Hepatocyte (in vitro differentiated cells): ENCODE measurements around the gene CAV1. TPM values are rescaled to one million over a fixed set of nuclear protein-coding genes. Genes with fewer than 3 reads are reported as not detected.
"Not testable (repeated sequence)": the region's sequence is repeated elsewhere in the genome, so short reads cannot be mapped to it uniquely, and the experiment has no call there.

Experiments
- DNase-seq: peaks from one replicate; pipeline ENCODE4 v3.0.0-alpha.2; 2016; ENCODE audit warnings: low spot score
- H2AFZ ChIP-seq: fragments of 200-600 bp; sonication (generic); 2 replicates; pipeline ENCODE4 v1.6.0; 2016; ENCODE audit warnings: antibody characterized with exemption, mild to moderate bottlenecking
- H3K27ac ChIP-seq: fragments of 200-600 bp; sonication (generic); 2 replicates; pipeline ENCODE4 v1.5.1; 2016; ENCODE audit warnings: mild to moderate bottlenecking
- H3K27me3 ChIP-seq: fragments of 200-600 bp; sonication (generic); 2 replicates; pipeline ENCODE4 v1.6.1; 2016
- H3K36me3 ChIP-seq: fragments of 200-600 bp; sonication (generic); replicated peaks from 2 replicates; pipeline ENCODE4 v1.5.1; 2016; ENCODE audit warnings: low read depth; ENCODE audit not compliant: insufficient read depth
- H3K4me1 ChIP-seq: fragments of 200-600 bp; sonication (generic); 2 replicates; pipeline ENCODE4 v1.5.1; 2016; ENCODE audit warnings: mild to moderate bottlenecking, moderate library complexity; ENCODE audit not compliant: insufficient read depth
- H3K4me2 ChIP-seq: fragments of 200-600 bp; sonication (generic); 2 replicates; pipeline ENCODE4 v1.6.0; 2016
- H3K4me3 ChIP-seq: fragments of 200-600 bp; sonication (generic); 2 replicates; pipeline ENCODE4 v1.5.1; 2016; ENCODE audit warnings: mild to moderate bottlenecking
- H3K79me2 ChIP-seq: fragments of 200-600 bp; sonication (generic); 2 replicates; pipeline ENCODE4 v1.6.0; 2017; ENCODE audit warnings: mild to moderate bottlenecking
- H3K9me2 ChIP-seq: fragments of 200-600 bp; sonication (generic); replicated peaks from 2 replicates; pipeline ENCODE4 v1.6.0; 2017; ENCODE audit warnings: mild to moderate bottlenecking; ENCODE audit not compliant: insufficient read depth
- H3K9me3 ChIP-seq: fragments of 200-600 bp; sonication (generic); 2 replicates; pipeline ENCODE4 v1.5.1; 2016; ENCODE audit warnings: low read depth, mild to moderate bottlenecking
- H4K20me1 ChIP-seq: fragments of 200-600 bp; sonication (generic); 2 replicates; pipeline ENCODE4 v1.6.0; 2016; ENCODE audit warnings: mild to moderate bottlenecking; ENCODE audit not compliant: insufficient read depth, poor library complexity, severe bottlenecking
- CTCF ChIP-seq: fragments of 200-600 bp; sonication (generic); IDR thresholded peaks from 2 replicates; pipeline ENCODE4 v1.5.1; 2016; ENCODE audit warnings: antibody characterized with exemption, mild to moderate bottlenecking; ENCODE audit not compliant: poor library complexity
- EZH2 ChIP-seq: fragments of 200-600 bp; sonication (generic); IDR thresholded peaks from 2 replicates; pipeline ENCODE4 v1.6.1; 2016; ENCODE audit warnings: antibody characterized with exemption, mild to moderate bottlenecking, borderline replicate concordance
- EZH2phosphoT487 ChIP-seq: fragments of 200-600 bp; sonication (generic); IDR thresholded peaks from one replicate; pipeline ENCODE4 v1.6.1; 2018; ENCODE audit warnings: antibody characterized with exemption, mild to moderate bottlenecking, low read depth, moderate library complexity; ENCODE audit not compliant: unreplicated experiment, severe bottlenecking
- WGBS: methylation state at CpG from one replicate; pipeline ENCODE4 v1.1.6; 2016; ENCODE audit warnings: low lambda C conversion rate; ENCODE audit errors: missing lambda C conversion rate; 5-methylcytosine and 5-hydroxymethylcytosine counted together
- polyA plus RNA-seq: library from polyadenylated mRNA; unstranded; fragments of >200 nt; fragmentation: Nextera tagmentation; extraction: Ambion mirVana; gene quantifications from 2 replicates; pipeline ENCODE4 v1.2.1, GENCODE V29; 2016
- total RNA-seq: library from RNA; depleted of rRNA; stranded (reverse); fragments of >200 nt; gene quantifications from 2 replicates; pipeline ENCODE4 v1.2.3, GENCODE V29; 2014

CAV1 gene
- total and polyA plus RNA-seq, 2 experiments from 2014 or later: 36.0 to 43.3 TPM

- Histone ChIP-seq H4K20me1 (no peaks in the 10 kb centered on the region), H3K27ac (no peak overlapping the region), H2AFZ (no peak overlapping the region), H3K36me3 (no peaks in the 10 kb centered on the region), H3K9me3 (no peaks in the 10 kb centered on the region), H3K4me1 (no peaks in the 10 kb centered on the region), H3K27me3 (no peaks in the 10 kb centered on the region), H3K4me2 (no peak overlapping the region), H3K9me2 (no peaks in the 10 kb centered on the region), H3K4me3 (no peak overlapping the region), H3K79me2 (no peaks in the 10 kb centered on the region)
- no peak for DNase-seq
- WGBS: 80% methylated on average over 1 of the region's 1 CpG
- TF ChIP-seq EZH2 (no peak), CTCF (no peak), EZH2phosphoT487 (no peak)
Observed at GRCh38 chr7:116584721-116585120, 59.9 kb downstream of the CAV1 start.

GRCh38 chr7:116585392-116585791 lies 60.6 kb downstream of the CAV1 start:
- no peak overlapping the region for H3K27ac ChIP-seq
- DNase-seq: no peak
- H2AFZ ChIP-seq: no peak overlapping the region
- TF ChIP-seq EZH2phosphoT487 (no peak), EZH2 (no peak), CTCF (no peak)
- H3K9me3 ChIP-seq: no peaks in the 10 kb centered on the region
- H3K4me3 ChIP-seq: no peak overlapping the region
- no peak overlapping the region for H3K4me2 ChIP-seq
- WGBS: 81% methylated on average over 3 of the region's 3 CpGs
- no peaks in the 10 kb centered on the region for H3K79me2 ChIP-seq
- H3K4me1 ChIP-seq: no peaks in the 10 kb centered on the region
- no peaks in the 10 kb centered on the region for H3K27me3 ChIP-seq
- no peaks in the 10 kb centered on the region for H4K20me1 ChIP-seq
- no peaks in the 10 kb centered on the region for H3K36me3 ChIP-seq
- H3K9me2 ChIP-seq: no peaks in the 10 kb centered on the region

- TF ChIP-seq CTCF: no peak
- TF ChIP-seq EZH2: no peak
- TF ChIP-seq EZH2phosphoT487: no peak
- Histone ChIP-seq H3K27ac (no peak overlapping the region), H3K4me1 (no peaks in the 10 kb centered on the region), H4K20me1 (no peaks in the 10 kb centered on the region), H3K79me2 (no peaks in the 10 kb centered on the region), H3K9me2 (no peaks in the 10 kb centered on the region), H3K36me3 (no peaks in the 10 kb centered on the region), H2AFZ (no peak overlapping the region), H3K9me3 (no peaks in the 10 kb centered on the region), H3K27me3 (no peaks in the 10 kb centered on the region), H3K4me2 (no peak overlapping the region), H3K4me3 (no peak overlapping the region)
- 95% methylated on average over 5 of the region's 5 CpGs for WGBS
- no peak for DNase-seq
Observed at GRCh38 chr7:116585967-116586366, 61.1 kb downstream of the CAV1 start.

- 98% methylated on average over 3 of the region's 3 CpGs for WGBS
- H3K4me1 ChIP-seq, H2AFZ ChIP-seq, H3K27ac ChIP-seq, H3K27me3 ChIP-seq, H3K4me2 ChIP-seq, H3K79me2 ChIP-seq, H3K9me3 ChIP-seq, DNase-seq, H4K20me1 ChIP-seq, H3K36me3 ChIP-seq, H3K9me2 ChIP-seq, H3K4me3 ChIP-seq: not testable (repeated sequence)
Observed at GRCh38 chr7:116587200-116587599, 62.4 kb downstream of the CAV1 start.
